GM19238 (cell line): ENCODE data around the gene RIMS4.

ENCODE experiments used
- DNase-seq: peaks from one replicate; pipeline ENCODE4 v3.0.0; 2011; ENCODE audit warnings: low spot score; ENCODE audit not compliant: insufficient read length

RIMS4 gene

DNA sequence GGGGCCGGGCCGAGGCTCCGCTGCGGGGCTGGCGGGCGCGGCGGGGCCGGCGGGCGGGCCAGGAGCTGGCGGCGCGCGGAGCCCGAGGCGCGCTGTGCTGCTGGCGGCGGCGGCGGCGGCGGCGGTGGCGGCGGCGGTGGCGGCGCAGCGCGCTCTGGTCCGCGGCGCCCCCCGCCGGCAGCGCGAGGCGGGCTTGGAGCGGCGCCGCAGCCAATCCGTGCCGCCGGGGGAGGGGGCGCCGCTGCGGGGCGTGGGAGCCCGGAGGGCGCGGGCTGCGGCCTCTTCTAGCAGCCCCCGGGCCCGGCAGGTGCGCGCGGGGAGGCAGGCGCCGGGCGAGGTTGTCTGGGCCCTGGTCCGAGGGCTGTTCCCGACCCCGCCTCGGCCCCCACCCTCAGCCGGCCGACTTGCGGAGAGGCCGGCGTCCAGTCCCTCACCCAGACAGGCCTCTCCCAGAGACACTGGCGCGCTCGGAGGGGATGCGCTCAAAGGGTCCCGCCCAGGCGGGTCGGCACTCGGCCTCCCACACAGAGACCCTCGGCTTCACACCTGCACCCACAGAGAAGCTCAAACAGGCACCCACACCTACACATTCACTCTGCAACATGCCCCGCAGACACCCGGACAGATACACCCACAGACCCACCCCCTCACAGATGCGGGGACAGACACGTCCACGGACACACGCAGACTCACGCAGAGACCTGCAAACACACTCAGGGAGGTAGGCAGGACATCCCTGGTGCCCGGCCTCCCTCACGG is at the start of gene RIMS4:
TSS of gene RIMS4 (minus strand) at position 156 of the 759 bp plus-strand sequence. CDS start 275 bp downstream, outside the sequence.
- DNase-seq, result no peak

DNA sequence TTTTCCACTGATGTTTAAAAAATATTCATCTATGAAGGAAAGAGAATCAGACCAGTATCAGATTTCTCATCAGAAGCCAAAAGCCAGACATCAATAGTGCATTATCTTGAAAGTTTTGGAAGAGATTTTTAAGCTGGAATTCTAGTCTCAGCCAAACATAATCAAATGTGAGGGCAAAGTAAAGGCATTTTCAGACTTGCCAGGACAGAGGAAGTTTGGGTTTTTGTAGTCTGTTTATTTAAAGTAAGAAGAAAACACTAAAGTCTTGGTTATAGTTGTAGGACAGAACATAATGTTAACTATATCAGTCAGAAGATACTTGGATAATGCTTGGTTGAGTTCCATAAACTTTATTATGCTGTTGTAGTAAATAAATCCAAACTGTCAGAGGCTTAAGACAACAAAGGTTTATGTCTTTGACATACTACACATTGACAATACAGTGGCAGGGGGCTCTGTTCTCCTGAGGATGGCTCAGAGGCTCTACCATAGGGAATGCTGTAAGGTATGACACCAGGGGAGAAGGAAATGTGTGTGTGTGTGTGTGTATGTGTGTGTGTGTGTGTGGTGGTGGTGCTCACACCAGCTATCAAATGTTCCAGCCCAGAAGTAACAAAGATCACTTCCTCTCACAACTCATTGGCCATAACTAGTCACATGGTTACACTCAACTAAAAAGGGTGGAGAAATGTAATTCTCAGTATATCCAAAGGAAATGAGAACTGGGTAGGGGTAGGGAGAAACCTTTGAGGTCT is 48.4 kb upstream of the RIMS4 start:
- DNase-seq, result no peak

DNA sequence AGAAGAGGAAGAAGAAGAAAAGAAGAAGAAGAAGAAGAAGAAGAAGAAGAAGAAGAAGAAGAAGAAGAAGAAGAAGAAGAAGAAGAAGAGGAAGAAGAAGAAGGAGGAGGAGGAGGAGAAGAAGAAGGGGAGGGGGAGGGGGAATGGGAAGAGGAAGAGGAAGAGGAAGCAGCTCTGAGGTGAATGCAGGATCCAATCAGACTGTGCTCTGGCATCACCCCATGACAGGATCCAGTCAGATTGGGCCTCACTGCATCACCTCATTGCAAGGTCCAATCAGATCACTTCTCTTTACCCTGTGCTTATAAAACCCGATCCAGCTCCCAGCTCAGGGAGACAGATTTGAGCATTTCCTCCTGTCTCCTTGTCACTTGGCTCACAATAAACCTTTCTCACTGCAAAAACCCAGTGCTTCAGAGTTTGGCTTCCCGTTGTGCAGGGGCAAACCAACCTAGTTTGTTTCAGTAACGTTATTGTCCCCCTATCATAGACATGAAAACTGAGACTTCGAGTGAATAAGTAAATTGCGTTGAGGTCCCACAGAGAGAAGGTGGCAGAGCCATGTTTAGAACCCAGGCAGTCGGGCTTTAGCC is 46.6 kb upstream of the RIMS4 start:
- no peak for DNase-seq

DNA sequence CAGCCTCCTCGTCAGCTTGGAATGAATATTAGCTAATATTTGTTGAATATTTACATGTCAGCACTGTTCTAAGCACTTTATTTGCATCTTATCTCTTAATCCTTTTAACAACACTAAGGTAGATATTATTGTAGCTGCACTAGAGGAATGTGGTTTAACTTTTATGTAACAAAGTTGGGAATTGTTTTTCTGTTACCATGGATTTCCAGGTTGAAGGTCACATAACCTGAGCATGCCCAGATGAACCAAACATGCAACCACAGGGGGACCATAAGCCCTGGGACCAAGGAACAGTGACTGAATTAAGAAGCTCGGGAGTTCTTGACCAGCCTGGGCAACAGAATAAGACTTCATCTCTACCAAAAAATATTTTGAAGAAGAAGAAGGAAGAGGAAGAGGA is 46.1 kb upstream of the RIMS4 start:
- no peak for DNase-seq

DNA sequence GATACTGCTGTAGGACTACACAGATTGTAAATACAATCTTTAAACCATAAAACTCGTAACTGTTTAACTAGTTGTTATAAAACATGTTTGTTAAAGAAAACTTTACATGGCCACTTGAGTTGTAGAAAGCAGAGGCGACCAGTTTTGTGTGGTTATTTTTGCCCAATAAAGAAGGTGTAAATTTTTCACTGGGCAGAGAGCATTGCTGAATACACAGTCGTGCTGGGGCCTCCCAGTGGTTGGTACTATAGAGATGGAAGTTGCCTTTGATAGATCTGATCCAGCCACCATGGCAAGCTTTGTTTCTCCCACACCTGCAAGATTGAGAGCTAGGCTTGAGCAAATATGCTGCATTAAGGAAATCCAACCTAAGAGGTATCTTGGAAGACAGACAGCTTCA is 41.2 kb upstream of the RIMS4 start:
- DNase-seq, result no peak

DNA sequence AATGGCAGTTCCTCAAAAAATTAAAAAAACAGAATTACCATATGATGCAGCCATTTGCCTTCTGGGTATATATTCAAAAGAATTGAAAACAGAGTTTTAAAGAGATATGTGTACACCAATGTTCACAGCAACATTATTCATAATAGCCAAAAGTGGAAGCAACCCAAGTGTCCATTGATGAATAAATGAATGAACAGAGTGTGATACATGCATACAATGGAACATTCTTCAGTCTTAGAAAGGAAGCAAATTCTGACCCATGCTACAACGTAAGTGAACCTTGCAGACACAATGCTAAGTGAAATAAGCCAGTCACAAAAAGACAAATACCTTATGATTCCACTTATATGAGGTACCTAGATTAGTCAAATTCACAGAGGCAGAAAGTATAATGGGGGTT is 40.5 kb upstream of the RIMS4 start:
- no peak for DNase-seq

DNA sequence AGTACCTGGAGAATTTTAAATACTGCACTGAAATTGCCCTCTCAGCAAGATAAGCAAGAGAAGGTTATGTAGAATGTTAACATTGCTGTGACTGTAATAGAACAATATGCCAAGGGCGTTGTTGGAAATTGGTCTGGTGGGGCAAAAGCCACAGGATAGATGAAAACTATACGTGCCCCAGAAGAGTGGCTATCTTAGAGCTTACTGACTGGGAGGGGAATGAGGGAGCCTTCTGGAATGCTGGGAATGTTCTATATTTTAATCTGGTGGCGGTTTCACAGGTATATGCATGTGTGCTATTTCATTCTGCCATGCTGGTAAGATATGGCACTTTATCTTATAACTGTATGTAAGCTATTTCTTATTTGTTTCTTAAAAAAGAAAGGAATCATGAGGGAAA is 39.9 kb upstream of the RIMS4 start:
- no peak for DNase-seq

DNA sequence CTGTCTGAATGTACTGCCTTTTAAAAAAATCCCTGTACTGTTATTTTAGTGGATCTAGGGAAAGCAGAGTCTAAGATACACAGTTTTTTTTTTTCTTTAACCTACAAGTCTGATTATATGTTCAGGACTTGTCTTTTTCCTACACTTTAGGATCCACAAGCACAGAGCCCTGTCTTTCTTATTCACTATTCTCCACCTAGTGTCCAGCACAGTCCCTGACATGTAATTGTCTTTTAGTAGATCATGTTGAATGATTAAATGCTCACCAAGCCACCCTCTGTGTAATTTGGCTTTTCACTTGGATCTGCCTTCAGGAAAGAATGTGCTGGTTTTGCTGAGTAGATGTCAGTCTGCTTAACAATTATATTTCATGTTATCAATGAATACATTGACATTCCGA is 39.4 kb upstream of the RIMS4 start:
- DNase-seq, result no peak

DNA sequence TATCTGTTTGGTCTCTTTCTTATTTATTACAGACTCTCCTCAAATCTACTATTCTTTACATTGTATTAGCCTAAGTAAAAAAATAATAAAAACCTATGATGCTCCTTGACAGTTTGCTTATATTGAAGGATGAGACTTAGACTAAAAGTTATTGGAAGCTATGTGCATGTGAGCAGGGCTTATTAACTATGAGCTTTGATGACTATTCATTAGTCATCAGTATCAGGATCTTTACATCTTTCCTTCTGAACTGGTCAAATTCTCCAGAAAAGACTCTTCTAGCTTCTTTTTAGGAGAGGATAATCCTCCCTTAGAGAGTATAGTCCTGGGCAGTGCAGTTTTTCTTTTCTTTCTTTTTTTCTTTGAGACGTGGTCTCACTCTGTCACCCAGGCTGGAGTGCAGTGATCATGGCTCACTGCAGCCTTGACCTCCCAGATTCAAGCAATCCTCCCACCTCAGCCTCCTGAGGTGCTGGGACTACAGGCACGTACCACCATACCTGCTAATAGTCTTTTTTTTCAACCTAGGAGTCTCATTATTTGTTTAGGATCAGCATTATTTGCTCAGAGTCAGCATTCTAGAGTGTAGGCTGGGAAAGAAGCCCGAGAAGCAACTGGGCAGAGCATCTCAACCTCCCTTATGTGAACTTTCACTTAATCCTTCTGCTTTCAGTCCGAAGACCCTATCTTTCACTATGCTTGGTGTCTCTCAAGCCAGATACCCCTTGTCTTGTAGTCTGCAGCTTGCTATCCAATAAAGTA is 38.1 kb upstream of the RIMS4 start:
- no peak for DNase-seq

DNA sequence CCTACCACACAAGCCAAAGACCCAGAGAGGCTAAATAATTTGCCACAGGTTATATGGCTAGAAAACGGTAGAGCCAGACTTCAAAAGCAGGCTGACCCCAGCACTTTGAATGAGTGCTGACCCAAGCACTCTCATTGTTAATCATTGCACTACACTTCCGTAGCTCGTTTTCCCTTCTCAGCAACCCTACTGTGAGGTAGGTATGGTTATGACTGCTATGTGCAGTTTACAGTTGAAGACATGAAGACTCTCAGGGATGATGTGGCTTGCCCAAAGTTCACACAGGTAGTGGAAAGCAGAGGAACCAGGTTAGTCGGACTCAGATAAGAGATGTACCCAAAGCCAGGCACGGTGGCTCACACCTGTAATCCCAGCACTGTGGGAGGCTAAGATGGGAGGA is 33.5 kb upstream of the RIMS4 start:
- no peak for DNase-seq

DNA sequence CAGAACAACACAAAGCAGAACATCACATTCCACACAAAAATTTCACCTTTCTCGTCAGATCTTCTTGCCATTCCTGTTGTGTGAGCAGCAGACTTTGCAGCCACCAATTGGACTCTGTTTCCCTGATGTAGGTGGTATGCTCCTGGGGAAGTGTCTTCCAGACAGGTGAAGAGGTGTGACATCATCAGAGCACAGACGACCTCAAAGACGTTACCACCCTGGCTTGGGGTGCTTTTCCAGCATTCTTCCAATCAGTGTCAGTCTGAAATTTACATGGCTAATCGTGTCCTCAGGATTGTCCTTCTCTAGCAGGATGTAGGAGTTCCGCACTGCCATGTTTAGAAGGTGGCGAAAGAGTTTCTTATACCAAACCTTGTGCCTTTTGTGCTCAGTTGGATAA is 31.6 kb upstream of the RIMS4 start:
- DNase-seq, result no peak

DNA sequence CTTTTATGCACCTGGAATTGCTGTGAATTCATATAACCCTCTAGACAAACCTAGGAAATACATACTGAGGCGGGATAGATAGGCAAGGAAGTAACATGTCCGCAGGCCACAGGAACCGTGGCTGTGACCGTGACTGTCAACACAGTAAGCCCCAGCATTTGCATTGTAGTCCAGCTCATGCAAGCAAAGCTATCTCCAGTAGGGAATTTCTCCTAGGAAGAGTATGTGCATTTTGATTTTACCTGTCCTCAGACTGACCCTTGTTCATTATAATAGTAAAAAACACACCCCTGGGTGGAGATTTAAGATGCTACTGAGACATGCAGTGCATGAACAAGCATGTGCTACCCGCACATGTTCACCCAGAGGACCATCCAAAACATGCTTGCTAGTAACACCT is 30.5 kb upstream of the RIMS4 start:
- no peak for DNase-seq

DNA sequence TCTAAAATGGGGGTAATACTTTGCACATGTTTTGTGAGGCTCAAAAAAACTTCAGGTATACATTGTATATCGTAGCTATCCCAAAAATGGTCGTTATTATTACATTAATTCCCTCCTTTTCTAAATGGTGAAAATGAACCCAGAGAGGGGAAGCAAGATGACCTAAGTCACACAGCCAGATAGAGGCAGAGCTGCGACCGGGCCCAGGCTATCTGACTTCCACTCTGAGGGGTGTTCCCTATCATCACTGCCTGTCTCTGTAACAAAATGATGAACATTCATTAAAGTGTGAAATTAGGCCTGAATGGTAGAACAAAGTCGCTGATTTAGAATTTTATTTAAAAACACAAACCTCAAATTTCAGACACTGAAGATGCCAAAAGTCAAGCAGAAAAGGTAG is 29.1 kb upstream of the RIMS4 start:
- no peak for DNase-seq

DNA sequence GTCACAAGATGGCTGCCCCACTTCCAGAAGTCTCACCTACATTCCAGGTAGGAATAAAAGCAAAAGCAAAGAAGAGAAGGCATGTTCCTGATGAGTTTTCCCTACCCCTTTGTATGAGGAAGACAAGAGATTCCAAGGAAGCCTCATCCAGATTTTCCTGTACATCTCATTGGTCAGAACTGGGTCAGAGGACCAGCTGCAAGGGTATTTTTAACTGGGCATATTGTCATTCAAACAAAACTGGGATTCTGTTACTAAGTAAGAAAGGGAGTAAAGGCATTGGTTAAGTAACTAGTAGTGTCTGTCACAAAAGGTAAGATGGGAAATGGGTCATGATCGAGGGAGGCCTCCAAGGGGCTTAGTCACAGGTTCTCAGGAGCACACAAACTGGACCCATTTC is 28.2 kb upstream of the RIMS4 start:
- no peak for DNase-seq

DNA sequence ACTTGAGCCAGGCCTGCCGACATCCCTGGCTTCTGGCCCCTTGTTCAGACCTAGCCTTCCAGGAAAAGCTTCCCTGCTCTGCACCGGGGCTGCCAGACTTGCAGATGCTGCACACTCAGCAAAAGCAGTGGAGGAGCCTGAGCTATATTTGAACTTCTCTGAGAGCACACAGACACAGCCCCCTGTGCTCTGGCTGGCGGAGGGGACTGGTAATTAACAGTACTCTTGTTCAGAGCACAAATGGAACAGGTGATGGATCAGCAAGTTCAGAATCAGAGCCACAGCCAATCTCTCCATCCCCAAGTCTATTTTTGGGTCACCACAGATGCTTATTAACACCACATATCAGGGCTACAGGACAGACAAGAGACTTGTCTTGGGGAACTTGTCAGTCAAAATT is 27.6 kb upstream of the RIMS4 start:
- no peak for DNase-seq

DNA sequence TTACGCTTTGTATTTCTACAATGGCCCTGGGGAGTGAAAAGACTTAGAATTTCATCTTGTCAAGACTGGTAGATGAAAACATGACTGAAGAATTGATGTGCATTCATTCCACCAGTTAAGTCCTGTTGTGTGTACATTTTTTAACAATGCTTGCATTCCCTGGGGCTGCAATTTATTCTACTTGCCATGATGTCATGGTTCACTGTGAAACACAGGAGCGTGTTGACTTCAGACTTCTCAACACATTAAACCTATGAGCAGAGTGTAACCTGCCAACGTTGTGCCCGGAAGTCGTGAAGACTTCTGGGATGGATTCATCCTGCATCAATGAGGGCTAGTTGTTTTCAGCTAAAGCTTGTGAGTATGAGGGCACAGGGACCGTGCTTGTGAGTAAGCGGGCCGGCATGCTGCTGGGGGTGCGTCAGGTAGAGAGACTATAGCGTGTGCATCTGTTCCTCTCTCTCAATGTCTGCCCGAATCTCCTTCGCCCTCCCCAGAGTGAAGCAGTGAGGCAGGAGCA is 26.3 kb upstream of the RIMS4 start:
- no peak for DNase-seq

DNA sequence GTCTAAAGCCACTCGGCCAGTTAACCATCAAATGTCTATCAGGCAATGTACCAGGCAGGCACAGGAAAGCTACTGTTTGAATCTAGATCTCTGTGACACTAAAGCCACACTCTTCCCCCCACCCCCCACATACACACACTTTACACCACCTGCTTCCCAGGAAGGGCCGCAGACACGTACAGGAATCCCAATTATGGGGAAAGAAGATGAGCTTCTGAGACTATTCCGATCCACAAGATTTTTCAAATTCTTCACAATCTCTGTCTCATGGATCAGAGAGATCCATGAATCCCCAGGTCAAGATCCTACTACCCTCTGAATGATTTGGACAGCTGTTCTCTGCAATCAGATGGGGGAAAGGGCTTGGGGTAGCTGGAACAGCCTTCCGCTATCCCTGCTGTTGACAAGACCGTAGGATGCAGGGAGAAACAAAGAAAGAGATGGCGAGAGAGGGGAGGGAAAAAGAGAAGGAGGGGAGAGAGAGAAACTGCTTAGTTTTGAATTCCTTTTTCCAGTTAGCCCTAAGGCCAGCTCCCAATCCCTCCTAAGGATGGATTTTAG is 25.4 kb upstream of the RIMS4 start:
- DNase-seq, result no peak

DNA sequence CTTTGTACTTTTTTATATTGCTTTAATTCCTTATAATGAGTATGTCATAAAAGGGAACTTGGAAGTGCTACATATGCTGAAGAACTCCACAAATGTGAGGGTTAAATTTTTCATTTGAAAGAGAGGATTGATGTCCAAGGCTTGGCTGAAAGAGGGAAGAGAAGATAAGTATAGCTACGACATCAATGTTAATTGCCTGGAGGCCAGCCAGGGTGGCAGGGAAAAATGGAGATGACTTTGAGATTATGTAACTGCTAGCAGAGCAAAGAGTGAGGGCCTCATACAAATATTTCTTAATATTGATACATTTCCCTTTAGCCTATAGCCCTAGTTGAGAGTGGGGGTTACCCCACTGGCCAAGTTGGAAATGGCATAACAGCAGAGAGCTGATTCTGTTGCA is 24.8 kb upstream of the RIMS4 start:
- DNase-seq, result no peak

DNA sequence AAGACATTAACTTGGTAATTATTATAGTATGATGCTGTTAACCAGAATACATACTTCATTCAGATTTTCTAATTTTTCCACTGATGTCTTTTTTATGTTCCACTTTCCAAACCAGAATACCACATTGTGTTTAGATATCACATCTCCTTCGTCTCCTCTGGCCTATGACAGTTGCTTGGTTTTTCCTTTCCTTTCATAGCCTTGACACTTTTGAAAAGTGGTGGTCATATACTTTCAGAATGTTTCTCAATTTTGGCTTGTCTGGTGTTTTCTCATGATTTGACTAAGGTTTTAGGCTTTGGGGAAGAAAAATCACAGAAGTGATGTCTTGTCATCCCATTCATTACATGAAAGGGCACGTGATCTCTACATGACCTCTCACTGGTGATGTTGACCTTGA is 24.3 kb upstream of the RIMS4 start:
- no peak for DNase-seq

DNA sequence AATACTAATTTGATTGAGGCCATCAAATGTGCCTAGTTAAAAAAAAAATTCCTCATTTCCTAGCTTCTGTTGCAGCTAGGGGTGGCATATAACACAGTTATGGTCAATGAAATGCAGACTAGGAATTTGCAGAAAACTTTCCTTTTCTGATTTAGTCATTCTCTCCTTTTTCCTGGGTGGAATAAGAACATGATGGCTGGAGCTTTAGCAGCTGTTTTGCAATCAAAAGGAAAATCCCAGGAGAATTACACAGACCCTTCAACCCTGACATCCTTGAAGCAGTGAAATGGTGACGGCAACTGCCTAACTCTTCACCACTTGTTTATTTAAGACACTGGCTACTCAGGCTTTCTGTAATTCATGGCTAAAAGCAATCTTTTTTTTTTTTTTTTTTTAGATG is 23.1 kb upstream of the RIMS4 start:
- DNase-seq, result no peak

DNA sequence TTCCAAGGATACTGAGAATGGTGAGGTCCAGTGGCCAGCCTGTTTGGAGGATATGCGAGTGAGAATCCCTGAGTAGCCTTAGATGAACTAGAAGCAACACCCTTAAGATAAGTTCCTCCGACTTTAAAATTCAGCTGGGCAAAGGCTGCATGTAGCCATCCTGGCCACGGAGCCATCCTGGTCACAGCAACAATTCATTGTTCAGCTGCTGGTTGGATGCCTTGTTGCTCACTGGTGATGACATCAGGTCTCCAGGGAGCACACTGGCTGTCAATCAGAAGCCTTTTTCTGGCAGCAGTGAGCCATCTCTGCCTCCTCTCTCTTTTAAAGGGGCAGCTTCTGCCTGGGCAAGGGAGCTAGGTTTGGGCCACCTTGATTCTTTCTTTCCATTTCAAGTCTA is 22.4 kb upstream of the RIMS4 start:
- DNase-seq, result no peak
